B cell (primary cell): ENCODE data around the gene CCDC74A. TPM values are rescaled to one million over a fixed set of nuclear protein-coding genes. Genes with fewer than 3 reads are reported as not detected.
A peak's percentile ranks its signal among the peaks of the same experiment; 100 is the strongest.
"Not testable (repeated sequence)": the region's sequence is repeated elsewhere in the genome, so short reads cannot be mapped to it uniquely, and the experiment has no call there.

Experiments used
- ATAC-seq: fragments of 200-7000 bp; cut with Tn5 transposase; one replicate; pipeline ENCODE4 v1.10.0; 2021; ENCODE audit warnings: low read depth, mild to moderate bottlenecking, moderate number of reproducible peaks, moderate library complexity
- CTCF ChIA-PET: fragments of 350-600 bp; sonication (Branson Sonifier 250); formaldehyde crosslinking; loops from one replicate; lab custom pipeline; 2021; ENCODE audit warnings: antibody characterized with exemption, inconsistent platforms; lab: Charles Lee
- POLR2A ChIA-PET: fragments of 350-600 bp; sonication (Branson Sonifier 250); formaldehyde crosslinking; loops from one replicate; lab custom pipeline; 2021; ENCODE audit warnings: antibody characterized with exemption; lab: Charles Lee
- DNase-seq: peaks from one replicate; pipeline ENCODE4 v3.0.0; 2013
- H2AFZ ChIP-seq: 2 replicates; pipeline ENCODE4 v1.6.1; 2012; ENCODE audit warnings: mild to moderate bottlenecking, low read depth, low read length; ENCODE audit not compliant: insufficient read depth, poor library complexity, severe bottlenecking
- H3K27ac ChIP-seq, 2 donors: 1 replicate in 1 of 2; 2 replicates in 1 of 2; pipeline ENCODE4 v1.5.1; 2012 to 2013; ENCODE audit warnings: low read length in 2 of 2, mild to moderate bottlenecking in 2 of 2, moderate library complexity in 1 of 2
- H3K27me3 ChIP-seq, 4 experiments: fragments of 200-600 bp in 1 of 4; sonication (generic) in 1 of 4; replicated peaks in 1 of 4; 1 replicate in 2 of 4; 2 replicates in 2 of 4; pipeline versions ENCODE4 v1.6.1 to v1.7.0; 2013 to 2016; ENCODE audit warnings: low read length in 3 of 4, mild to moderate bottlenecking in 2 of 4, mixed read lengths in 1 of 4, moderate library complexity in 1 of 4; ENCODE audit not compliant: insufficient read depth in 4 of 4, control insufficient read depth in 3 of 4; ENCODE audit errors: control extremely low read depth in 1 of 4
- H3K36me3 ChIP-seq, 2 experiments: replicated peaks in 1 of 2; 1 replicate in 1 of 2; 2 replicates in 1 of 2; pipeline versions ENCODE4 v1.6.1 to v1.7.1; 2013; ENCODE audit warnings: low read length in 1 of 2; ENCODE audit not compliant: insufficient read depth in 2 of 2, control insufficient read depth in 1 of 2; ENCODE audit errors: control extremely low read depth in 1 of 2, extremely low read depth in 1 of 2
- H3K4me1 ChIP-seq, 2 donors: fragments of 200-600 bp in 1 of 2; sonication (generic) in 1 of 2; 1 replicate in 1 of 2; 2 replicates in 1 of 2; pipeline versions ENCODE4 v1.5.1 to v1.6.1; 2013 to 2017; ENCODE audit warnings: low read length in 2 of 2; ENCODE audit not compliant: control insufficient read depth in 2 of 2, insufficient read depth in 2 of 2
- H3K4me2 ChIP-seq: replicated peaks from 2 replicates; pipeline ENCODE3; 2012; ENCODE audit warnings: mild to moderate bottlenecking, low read depth, low read length; ENCODE audit not compliant: poor library complexity, severe bottlenecking
- H3K4me3 ChIP-seq, 5 experiments: fragments of 200-600 bp in 1 of 5; sonication (generic) in 1 of 5; 1 replicate in 3 of 5; 2 replicates in 2 of 5; pipeline versions ENCODE4 v1.5.1 to v1.7.0; 2011 to 2016; ENCODE audit warnings: low read length in 4 of 5, mild to moderate bottlenecking in 4 of 5, low read depth in 2 of 5, control low read depth in 1 of 5, moderate library complexity in 1 of 5; ENCODE audit not compliant: insufficient read depth in 1 of 5; ENCODE audit errors: control extremely low read depth in 1 of 5, extremely low read depth in 1 of 5
- H3K79me2 ChIP-seq: fragments of 200-600 bp; sonication (generic); one replicate; pipeline ENCODE4 v1.6.0; 2016; ENCODE audit warnings: low read length; ENCODE audit not compliant: control insufficient read depth, insufficient read depth
- H3K9ac ChIP-seq: fragments of 200-600 bp; sonication (generic); 2 replicates; pipeline ENCODE4 v1.6.1; 2017; ENCODE audit warnings: mild to moderate bottlenecking, low read length, moderate library complexity
- H3K9me3 ChIP-seq, 3 donors: one replicate each; pipeline versions ENCODE4 v1.6.1 to v1.7.1; 2013; ENCODE audit warnings: low read length in 2 of 3; ENCODE audit not compliant: control insufficient read depth in 2 of 3, insufficient read depth in 1 of 3; ENCODE audit errors: control extremely low read depth in 1 of 3
- H4K20me1 ChIP-seq: 2 replicates; pipeline ENCODE4 v1.6.0; 2012; ENCODE audit warnings: mild to moderate bottlenecking, low read length; ENCODE audit not compliant: insufficient read depth, control insufficient read depth, poor library complexity, severe bottlenecking
- H3K27ac Mint-ChIP-seq: one replicate; pipeline ENCODE4 v1.8.0; 2021; ENCODE audit warnings: mixed read lengths
- H3K27me3 Mint-ChIP-seq: one replicate; pipeline ENCODE4 v1.8.0; 2021; ENCODE audit warnings: mixed read lengths
- H3K4me1 Mint-ChIP-seq: one replicate; pipeline ENCODE4 v1.8.0; 2021; ENCODE audit warnings: mixed read lengths
- H3K4me3 Mint-ChIP-seq: one replicate; pipeline ENCODE4 v1.8.0; 2021; ENCODE audit warnings: mixed read lengths
- H3K9me3 Mint-ChIP-seq: one replicate; pipeline ENCODE4 v1.8.0; 2022; ENCODE audit warnings: mixed read lengths; ENCODE audit not compliant: insufficient read depth
- WGBS: methylation state at CpG from one replicate; pipeline ENCODE4 v1.1.5; 2013; ENCODE audit warnings: missing lambda C conversion rate; ENCODE audit not compliant: insufficient coverage; 5-methylcytosine and 5-hydroxymethylcytosine counted together
- intact Hi-C: fragments of 100-400 bp; cut with micrococcal nuclease; formaldehyde crosslinking; loops from one replicate; pipeline ENCODE4 v1.10.0; 2022
- polyA plus RNA-seq: library from polyadenylated mRNA; depleted of rRNA; stranded (reverse); fragments of >200 nt; gene quantifications from 2 replicates; pipeline ENCODE4 v1.2.3, GENCODE V29; 2012
- total RNA-seq, 2 donors: library from RNA; stranded (reverse); fragments of 120-200 nt in 1 of 2; gene quantifications; 1 replicate in 1 of 2; 2 replicates in 1 of 2; pipeline versions ENCODE4 v1.2.3 to v1.2.4, GENCODE V29; 2013 to 2022

The CCDC74A gene
- total and polyA plus RNA-seq, 2 donors (not counting 1 experiment from before 2014, with no cell fraction given), result 3.1 TPM; not detected in 1

- POLR2A ChIA-PET, H3K27me3 ChIP-seq, H2AFZ ChIP-seq, H3K9me3 Mint-ChIP-seq, H3K4me3 ChIP-seq, H3K9me3 ChIP-seq, H3K27me3 Mint-ChIP-seq, H3K9ac ChIP-seq, H3K4me3 Mint-ChIP-seq, H3K79me2 ChIP-seq, H4K20me1 ChIP-seq: not testable (repeated sequence)
- Histone ChIP-seq H3K36me3 (peaks cover 2 to 11% of the 10 kb centered on the region in 2 experiments), H3K4me1 (peaks cover 11 to 13% of the 10 kb centered on the region in 2 donors), H3K27ac (peak overlapping the region in 1 of 2 donors; percentile 57), H3K4me2 (peak overlapping the region; percentile 12)
- DNase-seq, result peak; percentile 57
- 44% methylated on average over 7 of the region's 15 CpGs for whole genome bisulfite sequencing
- intact Hi-C loops, result loop anchor here (10.0 kb wide), 1 partner anchor 100 kb away; no protein-coding TSS in a partner anchor
- Mint-ChIP-seq H3K27ac (peak overlapping the region; percentile 67), H3K4me1 (peaks cover 23% of the 10 kb centered on the region)
- ATAC-seq, result peak; percentile 76
- CTCF ChIA-PET, result interaction anchor here (1.4 kb wide), 1 partner anchor 22 kb away, joined by 3 read pairs; no protein-coding TSS in a partner anchor
Observed at GRCh38 chr2:131514408-131515166, 13.1 kb upstream of the CCDC74A start.

DNA sequence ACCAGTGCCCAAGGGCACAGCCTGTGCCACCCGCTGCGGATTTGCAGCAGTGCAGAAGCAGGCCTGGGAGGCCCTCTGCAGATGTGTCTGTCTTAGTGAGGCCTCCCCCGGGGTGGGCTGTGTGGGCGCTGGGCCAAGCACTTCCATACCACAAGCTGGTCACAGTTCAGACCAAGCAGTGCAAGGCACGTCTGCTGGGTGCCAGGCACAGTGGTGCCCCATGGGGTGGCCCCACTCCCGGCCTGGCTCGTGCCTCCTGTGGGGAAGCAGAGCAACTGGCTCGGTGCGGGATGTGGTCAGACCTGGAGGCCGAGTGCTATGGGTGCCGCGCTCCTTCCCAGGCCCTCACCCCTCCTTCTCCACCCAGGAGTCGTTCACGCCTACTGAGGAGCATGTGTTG, 12.5 kb upstream of the CCDC74A start:
- H3K4me1 ChIP-seq, result peaks cover 11 to 13% of the 10 kb centered on the region in 2 donors
- H3K4me2 ChIP-seq, H4K20me1 ChIP-seq, H3K27me3 ChIP-seq, H3K36me3 ChIP-seq, H3K4me3 ChIP-seq, H3K4me3 Mint-ChIP-seq, ATAC-seq, DNase-seq, POLR2A ChIA-PET, H3K27me3 Mint-ChIP-seq, CTCF ChIA-PET, H3K9me3 ChIP-seq, H3K27ac ChIP-seq, H2AFZ ChIP-seq, H3K9ac ChIP-seq, H3K9me3 Mint-ChIP-seq, H3K79me2 ChIP-seq: not testable (repeated sequence)
- H3K27ac Mint-ChIP-seq, result peak overlapping the region; percentile 46
- 63% methylated on average over 5 of the region's 14 CpGs for WGBS
- intact Hi-C loops, result loop anchor here (10.0 kb wide), 1 partner anchor 100 kb away; no protein-coding TSS in a partner anchor
- H3K4me1 Mint-ChIP-seq, result peaks cover 23% of the 10 kb centered on the region
